Limb (tissue), 2 donors: ENCODE data around the gene HIF1A.
"Not testable (repeated sequence)": the region's sequence is repeated elsewhere in the genome, so short reads cannot be mapped to it uniquely, and the experiment has no call there.

Experiments
- DNase-seq, 2 donors: peaks; one replicate each; pipeline ENCODE4 v3.0.0-alpha.2; 2016; ENCODE audit errors: extremely low spot score in 2 of 2

Gene HIF1A

GRCh38 chr14:61694830-61695694, at the start of gene HIF1A:
Gene HIF1A, plus strand, starts transcription at chr14:61695513. Its CDS starts 292 bp downstream, at chr14:61695805.
- DNase-seq = peak; percentile 95 to 99

- no peak for DNase-seq
These were observed 48.8 kb upstream of the HIF1A start for GRCh38 chr14:61646366-61647116.

- DNase-seq = no peak
These were observed 47.6 kb upstream of the HIF1A start for GRCh38 chr14:61647704-61648103.

GRCh38 chr14:61648377-61648776, 46.9 kb upstream of the HIF1A start:
- DNase-seq = no peak

GRCh38 chr14:61649283-61649682, 46.0 kb upstream of the HIF1A start:
- no peak for DNase-seq

- DNase-seq = no peak
These were observed 44.0 kb upstream of the HIF1A start for GRCh38 chr14:61651355-61651754.

- no peak for DNase-seq
These were observed 42.6 kb upstream of the HIF1A start for GRCh38 chr14:61652526-61653262.

- no peak for DNase-seq
These were observed 41.8 kb upstream of the HIF1A start for GRCh38 chr14:61653507-61653906.

- no peak for DNase-seq
These were observed 41.3 kb upstream of the HIF1A start for GRCh38 chr14:61654026-61654425.

- DNase-seq = no peak
These were observed 39.5 kb upstream of the HIF1A start for GRCh38 chr14:61655777-61656176.

GRCh38 chr14:61656341-61656740, 39.0 kb upstream of the HIF1A start:
- no peak for DNase-seq

GRCh38 chr14:61658111-61658510, 37.2 kb upstream of the HIF1A start:
- DNase-seq = not testable (repeated sequence)

- DNase-seq = no peak
These were observed 35.7 kb upstream of the HIF1A start for GRCh38 chr14:61659582-61659981.

GRCh38 chr14:61661471-61662400, 33.6 kb upstream of the HIF1A start:
- no peak for DNase-seq

GRCh38 chr14:61662437-61663311, 32.6 kb upstream of the HIF1A start:
- DNase-seq = no peak

GRCh38 chr14:61663312-61663979, 31.9 kb upstream of the HIF1A start:
- DNase-seq = no peak

GRCh38 chr14:61668282-61668681, 27.0 kb upstream of the HIF1A start:
- no peak for DNase-seq

GRCh38 chr14:61670576-61670975, 24.7 kb upstream of the HIF1A start:
- no peak for DNase-seq

GRCh38 chr14:61671082-61671481, 24.2 kb upstream of the HIF1A start:
- no peak for DNase-seq
